22Rv1 (cell line): ENCODE data around the gene SFXN2.
A peak's percentile ranks its signal among the peaks of the same experiment; 100 is the strongest.

Source experiments
- H3K27ac ChIP-seq: fragments of 450-650 bp; 2 replicates; pipeline ENCODE4 v1.5.1; 2017
- CTCF ChIP-seq: fragments of 450-650 bp; IDR thresholded peaks from 2 replicates; pipeline ENCODE4 v1.5.1; 2017; ENCODE audit warnings: mild to moderate bottlenecking
- ZFX ChIP-seq: fragments of 450-650 bp; IDR thresholded peaks from 2 replicates; pipeline ENCODE4 v1.6.1; 2017; ENCODE audit warnings: antibody characterized with exemption, borderline replicate concordance

The SFXN2 gene

GRCh38 chr10:102676534-102677315 lies 37.7 kb upstream of the SFXN2 start:
- no peak overlapping the region for H3K27ac ChIP-seq
- TF ChIP-seq ZFX (no peak), CTCF (no peak)

GRCh38 chr10:102677331-102678067 lies 36.9 kb upstream of the SFXN2 start:
- H3K27ac ChIP-seq: no peak overlapping the region
- TF ChIP-seq ZFX (no peak), CTCF (no peak)

- no peak overlapping the region for H3K27ac ChIP-seq
- no peak for TF ChIP-seq CTCF
- no peak for TF ChIP-seq ZFX
Measured at GRCh38 chr10:102678068-102678400, 36.4 kb upstream of the SFXN2 start.

- TF ChIP-seq CTCF: peak; percentile 92
- no peak for TF ChIP-seq ZFX
- no peak overlapping the region for H3K27ac ChIP-seq
Measured at GRCh38 chr10:102678842-102679289, 35.6 kb upstream of the SFXN2 start.

- H3K27ac ChIP-seq: no peak overlapping the region
- no peak for TF ChIP-seq CTCF
- TF ChIP-seq ZFX: no peak
Measured at GRCh38 chr10:102679596-102679995, 34.8 kb upstream of the SFXN2 start.

- H3K27ac ChIP-seq: no peak overlapping the region
Measured at GRCh38 chr10:102681696-102682095, 32.7 kb upstream of the SFXN2 start.

More at GRCh38 chr10:102681696-102682095, 32.7 kb upstream of the SFXN2 start:
- TF ChIP-seq ZFX (no peak), CTCF (no peak)
